ENCODE measurements around the gene PEX14. TPM values are rescaled to one million over a fixed set of nuclear protein-coding genes. Genes with fewer than 3 reads are reported as not detected.

Gene PEX14
- total RNA-seq, 1 experiment from 2014 or later, result 29.3 TPM

- Histone ChIP-seq H3K4me2 (ENCODE audit: low read length) (no peak overlapping the region; the same call in 1 of the 2 replicates), H3K4me3 (replicated peaks in 1 of 2; ENCODE audit: low read depth in 1 of 2, low read length in 2 of 2) (no peak overlapping the region), H3K4me1 (ENCODE audit: control insufficient read depth in 1 of 2, insufficient read depth in 2 of 2, low read length in 2 of 2) (peaks cover 0 to 10% of the 10 kb centered on the region in 2 experiments; a peak in 2 of 4 replicates), H2AFZ (ENCODE audit: low read depth, low read length, poor library complexity, severe bottlenecking) (no peak overlapping the region), H3K9me3 (ENCODE audit: control insufficient read depth in 1 of 2, insufficient read depth in 1 of 2, low read depth in 1 of 2, low read length in 2 of 2) (no peaks in the 10 kb centered on the region), H3K9ac (ENCODE audit: low read length) (no peak overlapping the region), H3K36me3 (ENCODE audit: control insufficient read depth in 1 of 2, insufficient read depth in 2 of 2, low read length in 2 of 2) (no peaks in the 10 kb centered on the region), H3K27ac (ENCODE audit: low read depth, low read length) (no peak overlapping the region), H3K9me2 (ENCODE audit: insufficient read depth) (no peaks in the 10 kb centered on the region), H4K20me1 (ENCODE audit: insufficient read depth) (no peaks in the 10 kb centered on the region), H3K27me3 (ENCODE audit: insufficient read depth, low read length) (no peaks in the 10 kb centered on the region), H3K79me2 (ENCODE audit: insufficient read depth, low read length) (no peaks in the 10 kb centered on the region)
- TF ChIP-seq EZH2phosphoT487 (IDR thresholded peaks at IDR 0.05; ENCODE audit: borderline replicate concordance), result no peak
- no peak for TF ChIP-seq SP1 (IDR thresholded peaks at IDR 0.05; ENCODE audit: low read depth)
- no peak for TF ChIP-seq CBX3 (IDR thresholded peaks at IDR 0.05; ENCODE audit: low read depth)
- TF ChIP-seq RAD21 (IDR thresholded peaks at IDR 0.05; ENCODE audit: low read depth), result no peak
- RAD21 ChIA-PET (ENCODE audit: low non-redundant PET in 1 of 2, low total read pairs in 2 of 2, uncharacterized antibody in 2 of 2, unreplicated experiment in 2 of 2), result no interaction called here
- no TSS peak for BruUV-seq (replicated peaks)
- intact Hi-C loops (cut with micrococcal nuclease), result no loop called here
- POLR2A ChIA-PET, result no interaction called here
- CTCF ChIA-PET, result no interaction called here
- no peak for ATAC-seq
- no peak for DNase-seq (ENCODE audit: low read depth, low spot score)
These were observed 169.8 kb downstream of the PEX14 start for GRCh38 chr1:10644307-10645128.

GRCh38 chr1:10646347-10646861, 171.7 kb downstream of the PEX14 start:
- peak; percentile 33 for DNase-seq (ENCODE audit: low read depth, low spot score)
- peak; percentile 86 for ATAC-seq
- no peaks in the 10 kb centered on the region for H3K9me2 ChIP-seq (ENCODE audit: insufficient read depth)
- no TSS peak for BruUV-seq (replicated peaks)
- H3K9ac ChIP-seq (ENCODE audit: low read length), result no peak overlapping the region
- no peaks in the 10 kb centered on the region for H4K20me1 ChIP-seq (ENCODE audit: insufficient read depth)
- no peak overlapping the region for H2AFZ ChIP-seq (ENCODE audit: low read depth, low read length, poor library complexity, severe bottlenecking)
- no peaks in the 10 kb centered on the region for H3K27me3 ChIP-seq (ENCODE audit: insufficient read depth, low read length)
- CTCF ChIA-PET, result no interaction called here
- intact Hi-C loops (cut with micrococcal nuclease), result no loop called here
- H3K27ac ChIP-seq (ENCODE audit: low read depth, low read length), result no peak overlapping the region
- H3K4me2 ChIP-seq (ENCODE audit: low read length), result no peak overlapping the region
- no peak overlapping the region for H3K4me3 ChIP-seq (replicated peaks in 1 of 2; ENCODE audit: low read depth in 1 of 2, low read length in 2 of 2)
- RAD21 ChIA-PET (ENCODE audit: low non-redundant PET in 1 of 2, low total read pairs in 2 of 2, uncharacterized antibody in 2 of 2, unreplicated experiment in 2 of 2), result no interaction called here
- no peak for TF ChIP-seq MAX (IDR thresholded peaks at IDR 0.05)
- TF ChIP-seq EZH2 (IDR thresholded peaks at IDR 0.05), result no peak
- no peak for TF ChIP-seq SRF (IDR thresholded peaks at IDR 0.05; ENCODE audit: low read depth)
- no peak for TF ChIP-seq ZBTB33 (IDR thresholded peaks at IDR 0.05; ENCODE audit: extremely low read depth, insufficient replicate concordance, low read length)
- TF ChIP-seq TCF7L2 (IDR thresholded peaks at IDR 0.05; ENCODE audit: borderline replicate concordance, extremely low read depth, insufficient read depth, insufficient read length), result no peak
- no peak for TF ChIP-seq YY1 (IDR thresholded peaks at IDR 0.05; ENCODE audit: extremely low read depth, insufficient replicate concordance, low read depth, low read length)
- TF ChIP-seq FOSL1 (IDR thresholded peaks at IDR 0.05; ENCODE audit: low read depth), result no peak
- TF ChIP-seq REST (IDR thresholded peaks at IDR 0.05; ENCODE audit: low read depth), result no peak
- TF ChIP-seq EZH2phosphoT487 (IDR thresholded peaks at IDR 0.05; ENCODE audit: borderline replicate concordance), result no peak
- no peak for TF ChIP-seq POLR2A (IDR thresholded peaks at IDR 0.05; ENCODE audit: borderline replicate concordance, extremely low read depth, insufficient read depth, insufficient read length)
- TF ChIP-seq JUND (IDR thresholded peaks at IDR 0.05), result no peak
- H3K79me2 ChIP-seq (ENCODE audit: insufficient read depth, low read length), result no peaks in the 10 kb centered on the region
- no peaks in the 10 kb centered on the region for H3K36me3 ChIP-seq (ENCODE audit: control insufficient read depth in 1 of 2, insufficient read depth in 2 of 2, low read length in 2 of 2)
- no peaks in the 10 kb centered on the region for H3K9me3 ChIP-seq (ENCODE audit: control insufficient read depth in 1 of 2, insufficient read depth in 1 of 2, low read depth in 1 of 2, low read length in 2 of 2)
- H3K4me1 ChIP-seq (ENCODE audit: control insufficient read depth in 1 of 2, insufficient read depth in 2 of 2, low read length in 2 of 2), result peaks cover 0 to 11% of the 10 kb centered on the region in 2 experiments; a peak in 2 of 4 replicates
- POLR2A ChIA-PET, result no interaction called here
